Ishikawa (cell line): ENCODE measurements around the gene GRID2.

ENCODE experiments used
- CEBPB ChIP-seq: IDR thresholded peaks from 2 replicates; pipeline ENCODE4 v1.6.1; 2012
- EGR1 ChIP-seq: IDR thresholded peaks from 2 replicates; pipeline ENCODE4 v1.6.1; 2012
- EP300 ChIP-seq: IDR thresholded peaks from 2 replicates; pipeline ENCODE4 v1.6.1; 2012; ENCODE audit warnings: borderline replicate concordance
- FOXM1 ChIP-seq: IDR thresholded peaks from 2 replicates; pipeline ENCODE4 v1.6.1; 2012; ENCODE audit warnings: low read depth, borderline replicate concordance
- MAX ChIP-seq: IDR thresholded peaks from 2 replicates; pipeline ENCODE4 v1.6.1; 2012
- NFIC ChIP-seq: IDR thresholded peaks from 2 replicates; pipeline ENCODE4 v1.6.1; 2012
- RAD21 ChIP-seq: IDR thresholded peaks from 2 replicates; pipeline ENCODE4 v1.6.1; 2012; ENCODE audit warnings: low read depth
- REST ChIP-seq: IDR thresholded peaks from 2 replicates; pipeline ENCODE4 v1.6.1; 2012; ENCODE audit warnings: low read depth, mild to moderate bottlenecking
- TAF1 ChIP-seq: IDR thresholded peaks from 2 replicates; pipeline ENCODE4 v1.6.1; 2012; ENCODE audit warnings: low read depth, mild to moderate bottlenecking
- TCF12 ChIP-seq: IDR thresholded peaks from 2 replicates; pipeline ENCODE4 v1.6.1; 2012; ENCODE audit warnings: low read depth
- TEAD4 ChIP-seq: IDR thresholded peaks from 2 replicates; pipeline ENCODE4 v1.6.1; 2012
- USF1 ChIP-seq: IDR thresholded peaks from 2 replicates; pipeline ENCODE4 v1.6.1; 2012
- YY1 ChIP-seq: IDR thresholded peaks from 2 replicates; pipeline ENCODE4 v1.6.1; 2012; ENCODE audit warnings: low read depth
- ZBTB7A ChIP-seq: IDR thresholded peaks from 2 replicates; pipeline ENCODE4 v1.6.1; 2012; ENCODE audit warnings: low read depth

The GRID2 gene

GRCh38 chr4:93183576-93183975, 879.8 kb downstream of the GRID2 start:
- TF ChIP-seq TEAD4 (peak; percentile 80), CEBPB (no peak), FOXM1 (no peak; the same call in 1 of the 2 replicates), NFIC (peak; percentile 78)

- peak; percentile 65; the same call in 1 of the 2 replicates for TF ChIP-seq EP300
- no peak for TF ChIP-seq TAF1
- TF ChIP-seq NFIC, result peak; percentile 58; the same call in 1 of the 2 replicates
- no peak for TF ChIP-seq YY1
- TF ChIP-seq TCF12, result peak; percentile 62
- no peak for TF ChIP-seq REST
- peak; percentile 18; the same call in 1 of the 2 replicates for TF ChIP-seq RAD21
- TF ChIP-seq TEAD4, result peak; percentile 44; the same call in 1 of the 2 replicates
- TF ChIP-seq ZBTB7A, result no peak
- no peak for TF ChIP-seq USF1
- TF ChIP-seq MAX, result no peak
- TF ChIP-seq CEBPB, result no peak
Measured at GRCh38 chr4:93184053-93184452, 880.3 kb downstream of the GRID2 start.

GRCh38 chr4:93186846-93187245, 883.1 kb downstream of the GRID2 start:
- TF ChIP-seq NFIC (no peak), RAD21 (no peak), TCF12 (no peak), REST (no peak), EP300 (no peak), EGR1 (no peak), YY1 (no peak), USF1 (no peak), TAF1 (no peak)

GRCh38 chr4:93187466-93187865, 883.7 kb downstream of the GRID2 start:
- TF ChIP-seq CEBPB, result no peak
- TF ChIP-seq ZBTB7A, result no peak
- no peak for TF ChIP-seq REST
- no peak for TF ChIP-seq TAF1
- TF ChIP-seq RAD21, result no peak

GRCh38 chr4:93187892-93188291, 884.1 kb downstream of the GRID2 start:
- TF ChIP-seq NFIC (no peak), FOXM1 (no peak), EGR1 (no peak), RAD21 (no peak), EP300 (no peak), REST (no peak)
